Duodenal mucosa (tissue), 2 donors: ENCODE measurements around the gene CDS2.
"Not testable (repeated sequence)": the region's sequence is repeated elsewhere in the genome, so short reads cannot be mapped to it uniquely, and the experiment has no call there.

Experiments used
- H3K27ac ChIP-seq: one replicate; pipeline ENCODE4 v1.7.0; 2013; ENCODE audit warnings: low read depth, low read length
- H3K27me3 ChIP-seq, 2 donors: one replicate each; pipeline ENCODE4 v1.7.0; 2013; ENCODE audit warnings: low read length in 2 of 2, control low read depth in 1 of 2; ENCODE audit not compliant: insufficient read depth in 2 of 2, control insufficient read depth in 1 of 2
- H3K36me3 ChIP-seq, 2 donors: one replicate each; pipeline ENCODE4 v1.7.0; 2013; ENCODE audit warnings: low read length in 2 of 2, control low read depth in 1 of 2; ENCODE audit not compliant: insufficient read depth in 2 of 2, control insufficient read depth in 1 of 2
- H3K4me1 ChIP-seq, 2 donors: one replicate each; pipeline ENCODE4 v1.7.0; 2013; ENCODE audit warnings: low read length in 2 of 2, control low read depth in 1 of 2; ENCODE audit not compliant: insufficient read depth in 2 of 2, control insufficient read depth in 1 of 2
- H3K4me3 ChIP-seq, 2 donors: one replicate each; pipeline ENCODE4 v1.7.0; 2013; ENCODE audit warnings: low read length in 2 of 2, low read depth in 1 of 2
- H3K9ac ChIP-seq, 2 donors: one replicate each; pipeline ENCODE4 v1.7.0; 2013; ENCODE audit warnings: low read length in 2 of 2, low read depth in 1 of 2
- H3K9me3 ChIP-seq, 2 donors: one replicate each; pipeline ENCODE4 v1.7.0; 2013; ENCODE audit warnings: low read length in 2 of 2, control low read depth in 1 of 2; ENCODE audit not compliant: control insufficient read depth in 1 of 2

CDS2 gene

GRCh38 chr20:5095931-5096330 is 30.9 kb upstream of the CDS2 start:
- no peaks in the 10 kb centered on the region for H3K9me3 ChIP-seq

GRCh38 chr20:5096463-5096862 is 30.3 kb upstream of the CDS2 start:
- Histone ChIP-seq H3K36me3 (peaks cover 10 to 16% of the 10 kb centered on the region in 2 donors), H3K4me1 (peaks cover 0 to 8% of the 10 kb centered on the region in 2 donors), H3K9ac (no peak overlapping the region), H3K27me3 (no peaks in the 10 kb centered on the region), H3K9me3 (no peaks in the 10 kb centered on the region), H3K27ac (no peak overlapping the region), H3K4me3 (no peak overlapping the region)

More at GRCh38 chr20:5095931-5096330, 30.9 kb upstream of the CDS2 start:
- peaks cover 2 to 8% of the 10 kb centered on the region in 2 donors for H3K4me1 ChIP-seq
- H3K4me3 ChIP-seq, result no peak overlapping the region
- no peaks in the 10 kb centered on the region for H3K27me3 ChIP-seq
- no peak overlapping the region for H3K9ac ChIP-seq
- peaks cover 9 to 15% of the 10 kb centered on the region in 2 donors for H3K36me3 ChIP-seq
- H3K27ac ChIP-seq, result no peak overlapping the region

GRCh38 chr20:5099009-5099408 is 27.8 kb upstream of the CDS2 start:
- H3K4me3 ChIP-seq, H3K9ac ChIP-seq, H3K4me1 ChIP-seq, H3K27ac ChIP-seq, H3K9me3 ChIP-seq, H3K27me3 ChIP-seq: not testable (repeated sequence)
- H3K36me3 ChIP-seq, result peaks cover 19 to 30% of the 10 kb centered on the region in 2 donors

GRCh38 chr20:5099909-5100308 is 26.9 kb upstream of the CDS2 start:
- H3K9me3 ChIP-seq, H3K9ac ChIP-seq, H3K4me3 ChIP-seq, H3K27ac ChIP-seq, H3K4me1 ChIP-seq, H3K27me3 ChIP-seq: not testable (repeated sequence)
- peaks cover 19 to 39% of the 10 kb centered on the region in 2 donors for H3K36me3 ChIP-seq

GRCh38 chr20:5100684-5101347 is 26.0 kb upstream of the CDS2 start:
- no peaks in the 10 kb centered on the region for H3K4me1 ChIP-seq
- no peaks in the 10 kb centered on the region for H3K27me3 ChIP-seq
- H3K27ac ChIP-seq, result no peak overlapping the region
- no peaks in the 10 kb centered on the region for H3K9me3 ChIP-seq
- no peak overlapping the region for H3K9ac ChIP-seq
- H3K36me3 ChIP-seq, result peaks cover 18 to 47% of the 10 kb centered on the region in 2 donors
- no peak overlapping the region for H3K4me3 ChIP-seq

GRCh38 chr20:5104479-5104878 is 22.3 kb upstream of the CDS2 start:
- H3K4me1 ChIP-seq, result peaks cover 3 to 5% of the 10 kb centered on the region in 2 donors
- no peak overlapping the region for H3K4me3 ChIP-seq
- H3K9me3 ChIP-seq, result no peaks in the 10 kb centered on the region
- no peaks in the 10 kb centered on the region for H3K27me3 ChIP-seq
- no peak overlapping the region for H3K9ac ChIP-seq
- peaks cover 5 to 61% of the 10 kb centered on the region in 2 donors for H3K36me3 ChIP-seq
- no peak overlapping the region for H3K27ac ChIP-seq

- Histone ChIP-seq H3K27me3 (no peaks in the 10 kb centered on the region), H3K27ac (no peak overlapping the region), H3K9ac (no peak overlapping the region), H3K9me3 (no peaks in the 10 kb centered on the region), H3K4me1 (peaks cover 12 to 16% of the 10 kb centered on the region in 2 donors), H3K36me3 (peaks cover 0 to 44% of the 10 kb centered on the region in 2 donors), H3K4me3 (no peak overlapping the region)
These were observed 17.5 kb upstream of the CDS2 start for GRCh38 chr20:5109276-5109675.

- Histone ChIP-seq H3K27me3 (no peaks in the 10 kb centered on the region), H3K9me3 (no peaks in the 10 kb centered on the region), H3K9ac (peak overlapping the region; percentile 83 to 98), H3K4me3 (peak overlapping the region; percentile 80 to 99), H3K36me3 (peaks cover 11 to 39% of the 10 kb centered on the region in 2 donors), H3K4me1 (peaks cover 15 to 25% of the 10 kb centered on the region in 2 donors), H3K27ac (peak overlapping the region; percentile 97)
These were observed 13.2 kb upstream of the CDS2 start for GRCh38 chr20:5113615-5113986.

GRCh38 chr20:5114403-5114802 is 12.4 kb upstream of the CDS2 start:
- H3K9me3 ChIP-seq, result no peaks in the 10 kb centered on the region
- no peaks in the 10 kb centered on the region for H3K27me3 ChIP-seq
- H3K27ac ChIP-seq, result no peak overlapping the region
- H3K4me3 ChIP-seq, result no peak overlapping the region
- peaks cover 11 to 36% of the 10 kb centered on the region in 2 donors for H3K36me3 ChIP-seq
- no peak overlapping the region for H3K9ac ChIP-seq
- H3K4me1 ChIP-seq, result peaks cover 17 to 29% of the 10 kb centered on the region in 2 donors

- Histone ChIP-seq H3K9me3 (no peaks in the 10 kb centered on the region), H3K36me3 (peaks cover 11 to 28% of the 10 kb centered on the region in 2 donors), H3K4me3 (no peak overlapping the region), H3K27ac (no peak overlapping the region), H3K4me1 (peaks cover 17 to 32% of the 10 kb centered on the region in 2 donors), H3K9ac (no peak overlapping the region), H3K27me3 (no peaks in the 10 kb centered on the region)
These were observed 9.9 kb upstream of the CDS2 start for GRCh38 chr20:5116875-5117274.
